MCF 10A (cell line): Measurements from ENCODE around the gene LAIR2. TPM values are rescaled to one million over a fixed set of nuclear protein-coding genes. Genes with fewer than 3 reads are reported as not detected.

Source experiments
- BruUV-seq: library from RNA; stranded (reverse); fragments of 400-500 nt; replicated peaks from 2 replicates; lab custom pipeline; 2021; lab: Mats Ljungman, UMichigan
- CTCF ChIA-PET: fragments of 300-600 bp; sonication (Branson Sonifier 250); formaldehyde crosslinking; extraction: SDS; loops from one replicate; lab custom pipeline; 2021; ENCODE audit warnings: antibody characterized with exemption, inconsistent platforms; lab: Yijun Ruan, JAX
- POLR2A ChIA-PET: fragments of 300-600, 350-650 bp; sonication (Branson Sonifier 250); formaldehyde crosslinking; extraction: SDS; loops from one replicate; lab custom pipeline; 2020; ENCODE audit warnings: antibody characterized with exemption, inconsistent platforms; lab: Yijun Ruan, JAX
- DNase-seq: peaks from one replicate; pipeline ENCODE4 v3.0.0-alpha.2; 2018; ENCODE audit not compliant: unreplicated experiment
- H3K27ac Mint-ChIP-seq: one replicate; pipeline ENCODE4 v1.8.0; 2022; ENCODE audit warnings: mild to moderate bottlenecking, low read depth, mixed read lengths; ENCODE audit not compliant: unreplicated experiment
- H3K27me3 Mint-ChIP-seq: one replicate; pipeline ENCODE4 v1.8.0; 2022; ENCODE audit warnings: mixed read lengths; ENCODE audit not compliant: insufficient read depth, unreplicated experiment
- H3K36me3 Mint-ChIP-seq: one replicate; pipeline ENCODE4 v1.8.0; 2022; ENCODE audit warnings: mild to moderate bottlenecking, moderate library complexity, mixed read lengths; ENCODE audit not compliant: insufficient read depth, unreplicated experiment
- H3K4me1 Mint-ChIP-seq: one replicate; pipeline ENCODE4 v1.8.0; 2022; ENCODE audit warnings: mixed read lengths; ENCODE audit not compliant: insufficient read depth, unreplicated experiment
- H3K4me3 Mint-ChIP-seq: one replicate; pipeline ENCODE4 v1.8.0; 2022; ENCODE audit warnings: mild to moderate bottlenecking, moderate library complexity, mixed read lengths; ENCODE audit not compliant: unreplicated experiment
- H3K9me3 Mint-ChIP-seq: one replicate; pipeline ENCODE4 v1.8.0; 2022; ENCODE audit warnings: mixed read lengths; ENCODE audit not compliant: unreplicated experiment
- CTCF ChIP-seq: fragments of 200-600 bp; IDR thresholded peaks from one replicate; pipeline ENCODE4 v1.8.0; 2022; ENCODE audit warnings: antibody characterized with exemption, mild to moderate bottlenecking; ENCODE audit not compliant: unreplicated experiment
- intact Hi-C: fragments of 100-400 bp; cut with micrococcal nuclease; formaldehyde crosslinking; loops from 2 replicates; pipeline ENCODE4 v1.14.1; 2022
- total RNA-seq: library from RNA; stranded (reverse); gene quantifications from 2 replicates; pipeline ENCODE4 v1.2.3, GENCODE V29; 2022

The LAIR2 gene
- total RNA-seq, 1 experiment from 2014 or later, result not detected

GRCh38 chr19:54530866-54531265 is 28.2 kb downstream of the LAIR2 start:
- Mint-ChIP-seq H3K4me1 (no peaks in the 10 kb centered on the region), H3K27me3 (no peaks in the 10 kb centered on the region), H3K4me3 (no peak overlapping the region), H3K27ac (no peak overlapping the region), H3K9me3 (peaks cover 15% of the 10 kb centered on the region), H3K36me3 (no peaks in the 10 kb centered on the region)
- BruUV-seq, result no TSS peak
- TF ChIP-seq CTCF, result no peak
- DNase-seq, result no peak
- intact Hi-C loops, result no loop called here
- ChIA-PET POLR2A (no interaction called here), CTCF (no interaction called here)

- H3K4me1 Mint-ChIP-seq, result no peaks in the 10 kb centered on the region
- no peak overlapping the region for H3K27ac Mint-ChIP-seq
- DNase-seq, result no peak
- BruUV-seq, result no TSS peak
- H3K4me3 Mint-ChIP-seq, result no peak overlapping the region
- peaks cover 15% of the 10 kb centered on the region for H3K9me3 Mint-ChIP-seq
- TF ChIP-seq CTCF, result no peak
- no peaks in the 10 kb centered on the region for H3K27me3 Mint-ChIP-seq
- ChIA-PET CTCF (interaction anchor here (0.6 kb wide), 1 partner anchor 52 kb away, joined by 4 read pairs; no protein-coding TSS in a partner anchor), POLR2A (no interaction called here)
- intact Hi-C loops, result no loop called here
- no peaks in the 10 kb centered on the region for H3K36me3 Mint-ChIP-seq
These were observed 29.9 kb downstream of the LAIR2 start for GRCh38 chr19:54532528-54532927.

- no peak overlapping the region for H3K4me3 Mint-ChIP-seq
- POLR2A ChIA-PET, result no interaction called here
- no peak for TF ChIP-seq CTCF
These were observed 30.8 kb downstream of the LAIR2 start for GRCh38 chr19:54533476-54533875.

GRCh38 chr19:54534156-54534555 is 31.5 kb downstream of the LAIR2 start:
- CTCF ChIA-PET, result no interaction called here
- no peak for DNase-seq
- no TSS peak for BruUV-seq
- intact Hi-C loops, result no loop called here
- no peaks in the 10 kb centered on the region for H3K27me3 Mint-ChIP-seq
- H3K4me3 Mint-ChIP-seq, result no peak overlapping the region
- TF ChIP-seq CTCF, result no peak
- POLR2A ChIA-PET, result no interaction called here
- no peaks in the 10 kb centered on the region for H3K36me3 Mint-ChIP-seq
- peaks cover 15% of the 10 kb centered on the region for H3K9me3 Mint-ChIP-seq
- H3K27ac Mint-ChIP-seq, result no peak overlapping the region
- H3K4me1 Mint-ChIP-seq, result no peaks in the 10 kb centered on the region

More at GRCh38 chr19:54533476-54533875, 30.8 kb downstream of the LAIR2 start:
- peaks cover 15% of the 10 kb centered on the region for H3K9me3 Mint-ChIP-seq
- H3K27me3 Mint-ChIP-seq, result no peaks in the 10 kb centered on the region
- no peaks in the 10 kb centered on the region for H3K36me3 Mint-ChIP-seq
- H3K27ac Mint-ChIP-seq, result no peak overlapping the region
- CTCF ChIA-PET, result no interaction called here
- DNase-seq, result no peak
- BruUV-seq, result no TSS peak
- intact Hi-C loops, result no loop called here
- no peaks in the 10 kb centered on the region for H3K4me1 Mint-ChIP-seq
